Measurements from ENCODE around the gene ABCA5. TPM values are rescaled to one million over a fixed set of nuclear protein-coding genes. Genes with fewer than 3 reads are reported as not detected.
A peak's percentile ranks its signal among the peaks of the same experiment; 100 is the strongest.

Gene ABCA5
- total and polyA plus RNA-seq, 2 experiments from 2014 or later, result 9.4 to 9.7 TPM

- no peak for DNase-seq
- H3K4me1 ChIP-seq (ENCODE audit: insufficient read depth), result no peaks in the 10 kb centered on the region
- H3K4me2 ChIP-seq (ENCODE audit: unreplicated experiment), result no peak overlapping the region
- H3K9me3 ChIP-seq (ENCODE audit: low read depth), result no peaks in the 10 kb centered on the region
- in situ Hi-C loops (cut with MboI), result no loop called here
- TF ChIP-seq EZH2phosphoT487 (IDR thresholded peaks at IDR 0.05; ENCODE audit: insufficient read depth, low read depth) (no peak), EZH2 (IDR thresholded peaks at IDR 0.05; ENCODE audit: insufficient read depth, poor library complexity, severe bottlenecking) (no peak)
- H2AFZ ChIP-seq, result no peak overlapping the region
- no peak overlapping the region for H3K4me3 ChIP-seq
- no peaks in the 10 kb centered on the region; the same call in 1 of the 2 replicates for H3K27me3 ChIP-seq (replicated peaks; ENCODE audit: insufficient read depth)
- no peaks in the 10 kb centered on the region for H3K9me2 ChIP-seq (ENCODE audit: insufficient read depth)
- H3K9ac ChIP-seq, result no peak overlapping the region
- 72 to 76% methylated on average over 7 of the region's 7 CpGs for WGBS, 2 experiments (ENCODE audit: low coverage in 1 of 2, low lambda C conversion rate in 2 of 2, missing lambda C conversion rate in 2 of 2)
- no peaks in the 10 kb centered on the region for H4K20me1 ChIP-seq (ENCODE audit: insufficient read depth)
- H3K27ac ChIP-seq, result no peak overlapping the region
- H3K79me2 ChIP-seq (ENCODE audit: insufficient read depth), result no peaks in the 10 kb centered on the region
- H3F3A ChIP-seq (ENCODE audit: insufficient read depth), result no peaks in the 10 kb centered on the region
- H3K36me3 ChIP-seq (ENCODE audit: low read depth), result no peaks in the 10 kb centered on the region
Observed at GRCh38 chr17:69356625-69357024, 29.7 kb upstream of the ABCA5 start.

DNA sequence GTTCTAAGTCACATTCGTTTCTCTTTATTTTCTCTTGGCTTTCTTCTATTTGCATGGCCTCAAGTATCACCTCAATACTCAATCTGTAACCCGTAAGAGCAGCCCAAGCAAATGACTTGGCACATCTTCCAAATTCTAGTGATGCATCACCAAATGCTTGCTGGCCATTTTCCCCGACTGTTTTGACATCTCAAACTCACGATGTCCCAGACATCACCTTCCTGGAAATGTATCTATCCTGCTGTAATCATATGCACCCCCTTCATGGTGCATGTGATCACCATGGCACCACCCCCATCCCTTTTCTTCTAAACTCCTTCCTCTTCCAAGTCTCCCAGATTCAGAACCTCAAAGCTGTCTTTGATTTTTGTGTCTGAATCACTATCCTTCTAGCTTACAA lies 24.0 kb upstream of the ABCA5 start:
- H3K9me2 ChIP-seq (ENCODE audit: insufficient read depth), result no peaks in the 10 kb centered on the region

DNA sequence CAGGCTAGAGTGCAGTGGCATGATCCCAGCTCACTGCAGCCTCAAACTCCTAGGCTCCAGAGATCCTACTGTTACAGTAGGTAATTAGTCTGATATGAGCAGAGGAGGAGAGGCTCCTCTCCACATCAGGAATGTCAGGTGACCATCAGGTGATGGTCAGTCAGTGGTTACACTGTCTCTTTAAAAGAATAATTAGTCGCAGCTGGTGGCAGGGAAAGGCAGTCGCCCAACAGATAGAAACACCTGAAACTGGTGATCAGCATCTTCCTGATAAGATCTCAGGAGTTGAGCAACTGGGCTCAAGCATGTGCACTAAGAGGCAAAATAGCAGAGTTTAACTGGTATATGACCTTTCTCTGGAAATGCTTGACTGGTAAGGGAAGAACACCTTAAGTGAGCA lies 21.5 kb upstream of the ABCA5 start:
- Histone ChIP-seq H3K79me2 (ENCODE audit: insufficient read depth) (no peaks in the 10 kb centered on the region), H3K4me3 (no peak overlapping the region), H3K4me1 (ENCODE audit: insufficient read depth) (no peaks in the 10 kb centered on the region), H3K9ac (no peak overlapping the region), H3K9me2 (ENCODE audit: insufficient read depth) (no peaks in the 10 kb centered on the region), H2AFZ (no peak overlapping the region), H3F3A (ENCODE audit: insufficient read depth) (no peaks in the 10 kb centered on the region), H4K20me1 (ENCODE audit: insufficient read depth) (no peaks in the 10 kb centered on the region), H3K27ac (no peak overlapping the region), H3K4me2 (ENCODE audit: unreplicated experiment) (no peak overlapping the region), H3K9me3 (ENCODE audit: low read depth) (no peaks in the 10 kb centered on the region), H3K27me3 (replicated peaks; ENCODE audit: insufficient read depth) (no peaks in the 10 kb centered on the region; the same call in 1 of the 2 replicates), H3K36me3 (ENCODE audit: low read depth) (no peaks in the 10 kb centered on the region)
- 71 to 72% methylated on average over 2 of the region's 2 CpGs for WGBS, 2 experiments (ENCODE audit: low coverage in 1 of 2, low lambda C conversion rate in 2 of 2, missing lambda C conversion rate in 2 of 2)
- TF ChIP-seq EZH2 (IDR thresholded peaks at IDR 0.05; ENCODE audit: insufficient read depth, poor library complexity, severe bottlenecking) (no peak), EZH2phosphoT487 (IDR thresholded peaks at IDR 0.05; ENCODE audit: insufficient read depth, low read depth) (no peak)
- no peak for DNase-seq
- in situ Hi-C loops (cut with MboI), result no loop called here

More for the DNA sequence above, 24.0 kb upstream of the ABCA5 start:
- H3F3A ChIP-seq (ENCODE audit: insufficient read depth), result no peaks in the 10 kb centered on the region
- H3K4me3 ChIP-seq, result no peak overlapping the region
- H3K27me3 ChIP-seq (replicated peaks; ENCODE audit: insufficient read depth), result no peaks in the 10 kb centered on the region; the same call in 1 of the 2 replicates
- H3K36me3 ChIP-seq (ENCODE audit: low read depth), result no peaks in the 10 kb centered on the region
- no peak overlapping the region for H2AFZ ChIP-seq
- no peaks in the 10 kb centered on the region for H3K4me1 ChIP-seq (ENCODE audit: insufficient read depth)
- TF ChIP-seq EZH2phosphoT487 (IDR thresholded peaks at IDR 0.05; ENCODE audit: insufficient read depth, low read depth) (no peak), EZH2 (IDR thresholded peaks at IDR 0.05; ENCODE audit: insufficient read depth, poor library complexity, severe bottlenecking) (no peak)
- H3K9ac ChIP-seq, result no peak overlapping the region
- no peaks in the 10 kb centered on the region for H4K20me1 ChIP-seq (ENCODE audit: insufficient read depth)
- peak; percentile 19 for DNase-seq
- WGBS, 2 experiments (ENCODE audit: low coverage in 1 of 2, low lambda C conversion rate in 2 of 2, missing lambda C conversion rate in 2 of 2), result 28 to 38% methylated on average over 4 of the region's 4 CpGs
- H3K79me2 ChIP-seq (ENCODE audit: insufficient read depth), result no peaks in the 10 kb centered on the region
- H3K9me3 ChIP-seq (ENCODE audit: low read depth), result no peaks in the 10 kb centered on the region
- in situ Hi-C loops (cut with MboI), result no loop called here
- H3K4me2 ChIP-seq (ENCODE audit: unreplicated experiment), result no peak overlapping the region
- H3K27ac ChIP-seq, result no peak overlapping the region

DNA sequence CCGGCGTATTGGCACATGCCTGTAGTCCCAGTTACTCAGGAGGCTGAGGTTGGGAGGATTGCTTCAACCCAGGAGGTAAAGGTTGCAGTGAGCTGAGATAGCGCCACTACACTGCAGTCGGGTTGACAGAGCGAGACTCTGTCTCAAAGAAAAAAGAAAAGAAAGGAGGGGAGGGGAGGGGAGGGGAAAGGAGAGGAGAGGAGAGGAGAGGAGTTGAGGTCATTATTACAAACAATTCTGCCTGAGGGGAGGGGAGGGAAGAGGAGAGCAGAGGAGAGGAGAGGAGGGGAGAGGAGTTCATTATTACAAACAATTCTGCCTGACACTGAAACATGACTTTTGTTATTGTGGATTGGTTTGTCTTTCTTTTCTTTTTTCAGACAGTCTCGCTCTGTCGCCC lies 19.8 kb upstream of the ABCA5 start:
- WGBS, 2 experiments (ENCODE audit: low coverage in 1 of 2, low lambda C conversion rate in 2 of 2, missing lambda C conversion rate in 2 of 2), result 93 to 94% methylated on average over 7 of the region's 7 CpGs
- H3K79me2 ChIP-seq (ENCODE audit: insufficient read depth), result no peaks in the 10 kb centered on the region
- H3K9ac ChIP-seq, result no peak overlapping the region
- no peaks in the 10 kb centered on the region for H3K36me3 ChIP-seq (ENCODE audit: low read depth)
- H3K27me3 ChIP-seq (replicated peaks; ENCODE audit: insufficient read depth), result no peaks in the 10 kb centered on the region
- no peak overlapping the region for H3K4me3 ChIP-seq
- no peak overlapping the region for H2AFZ ChIP-seq
- H3K4me1 ChIP-seq (ENCODE audit: insufficient read depth), result no peaks in the 10 kb centered on the region
- DNase-seq, result no peak
- H3F3A ChIP-seq (ENCODE audit: insufficient read depth), result no peaks in the 10 kb centered on the region
- no peak overlapping the region for H3K4me2 ChIP-seq (ENCODE audit: unreplicated experiment)
- TF ChIP-seq EZH2phosphoT487 (IDR thresholded peaks at IDR 0.05; ENCODE audit: insufficient read depth, low read depth) (no peak), EZH2 (IDR thresholded peaks at IDR 0.05; ENCODE audit: insufficient read depth, poor library complexity, severe bottlenecking) (no peak)
- H3K27ac ChIP-seq, result no peak overlapping the region
- no peaks in the 10 kb centered on the region for H3K9me2 ChIP-seq (ENCODE audit: insufficient read depth)
- H4K20me1 ChIP-seq (ENCODE audit: insufficient read depth), result no peaks in the 10 kb centered on the region
- in situ Hi-C loops (cut with MboI), result no loop called here
- no peaks in the 10 kb centered on the region for H3K9me3 ChIP-seq (ENCODE audit: low read depth)

DNA sequence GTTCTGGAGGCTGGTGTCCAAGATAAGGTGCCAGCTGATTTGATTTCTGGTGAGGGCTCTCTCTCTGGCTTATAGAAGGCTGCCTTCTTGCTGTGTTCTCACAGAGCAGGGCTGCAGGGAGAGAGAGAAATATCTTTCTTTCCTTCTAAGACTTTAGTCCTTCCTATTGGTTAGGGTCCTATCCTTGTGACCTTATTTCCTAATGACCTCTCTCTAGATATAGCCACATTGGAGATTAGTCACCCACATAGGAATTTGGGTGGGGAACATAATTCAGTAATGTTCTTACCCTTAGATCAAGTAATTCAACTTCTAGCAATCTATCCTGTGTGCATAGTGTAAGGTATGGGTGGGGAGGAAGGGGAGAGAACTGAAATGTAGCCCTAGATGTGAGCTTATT lies 18.0 kb upstream of the ABCA5 start:
- Histone ChIP-seq H3F3A (ENCODE audit: insufficient read depth) (no peaks in the 10 kb centered on the region), H3K9ac (no peak overlapping the region), H3K9me2 (ENCODE audit: insufficient read depth) (no peaks in the 10 kb centered on the region), H3K36me3 (ENCODE audit: low read depth) (no peaks in the 10 kb centered on the region), H3K27me3 (replicated peaks; ENCODE audit: insufficient read depth) (no peaks in the 10 kb centered on the region), H3K79me2 (ENCODE audit: insufficient read depth) (no peaks in the 10 kb centered on the region), H3K4me1 (ENCODE audit: insufficient read depth) (no peaks in the 10 kb centered on the region), H3K4me3 (no peak overlapping the region), H3K27ac (no peak overlapping the region), H3K9me3 (ENCODE audit: low read depth) (no peaks in the 10 kb centered on the region), H3K4me2 (ENCODE audit: unreplicated experiment) (no peak overlapping the region), H2AFZ (no peak overlapping the region), H4K20me1 (ENCODE audit: insufficient read depth) (no peaks in the 10 kb centered on the region)
- no peak for DNase-seq
- TF ChIP-seq EZH2phosphoT487 (IDR thresholded peaks at IDR 0.05; ENCODE audit: insufficient read depth, low read depth) (no peak), EZH2 (IDR thresholded peaks at IDR 0.05; ENCODE audit: insufficient read depth, poor library complexity, severe bottlenecking) (no peak)
- in situ Hi-C loops (cut with MboI), result no loop called here
